BLaER1 treated with 17β-estradiol and CSF1 and Interleukin-3, amounts not matched to agents 10 nM and 100 nM (cell line): Measurements from ENCODE around the gene NCOA7.

Source experiments
- H3K27ac ChIP-seq, 11 experiments: shearing (Covaris generic); formaldehyde crosslinking; 2 replicates each; pipeline ENCODE4 v1.8.1; 2022
- H3K27me3 ChIP-seq, 11 experiments: shearing (Covaris generic); formaldehyde crosslinking; 2 replicates each; pipeline ENCODE4 v1.8.1; 2022
- H3K36me3 ChIP-seq, 11 experiments: shearing (Covaris generic); formaldehyde crosslinking; 2 replicates each; pipeline ENCODE4 v1.8.1; 2022
- H3K4me1 ChIP-seq, 10 experiments: shearing (Covaris generic); formaldehyde crosslinking; 2 replicates each; pipeline ENCODE4 v1.8.1; 2022
- H3K4me2 ChIP-seq, 11 experiments: shearing (Covaris generic); formaldehyde crosslinking; 2 replicates each; pipeline ENCODE4 v1.8.1; 2022
- H3K4me3 ChIP-seq, 10 experiments: shearing (Covaris generic); formaldehyde crosslinking; 2 replicates each; pipeline ENCODE4 v1.8.1; 2022
- H3K9ac ChIP-seq, 11 experiments: shearing (Covaris generic); formaldehyde crosslinking; 2 replicates each; pipeline ENCODE4 v1.8.1; 2022
- H3K9me3 ChIP-seq, 11 experiments: shearing (Covaris generic); formaldehyde crosslinking; replicated peaks in 1 of 11; 2 replicates each; pipeline ENCODE4 v1.8.1; 2022
- H4K20me1 ChIP-seq, 11 experiments: shearing (Covaris generic); formaldehyde crosslinking; 2 replicates each; pipeline ENCODE4 v1.8.1; 2022
- Cebpa-rat ChIP-seq, 11 experiments: shearing (Covaris generic); IDR thresholded peaks; 2 replicates each; pipeline ENCODE4 v1.8.1; 2022

The NCOA7 gene

DNA sequence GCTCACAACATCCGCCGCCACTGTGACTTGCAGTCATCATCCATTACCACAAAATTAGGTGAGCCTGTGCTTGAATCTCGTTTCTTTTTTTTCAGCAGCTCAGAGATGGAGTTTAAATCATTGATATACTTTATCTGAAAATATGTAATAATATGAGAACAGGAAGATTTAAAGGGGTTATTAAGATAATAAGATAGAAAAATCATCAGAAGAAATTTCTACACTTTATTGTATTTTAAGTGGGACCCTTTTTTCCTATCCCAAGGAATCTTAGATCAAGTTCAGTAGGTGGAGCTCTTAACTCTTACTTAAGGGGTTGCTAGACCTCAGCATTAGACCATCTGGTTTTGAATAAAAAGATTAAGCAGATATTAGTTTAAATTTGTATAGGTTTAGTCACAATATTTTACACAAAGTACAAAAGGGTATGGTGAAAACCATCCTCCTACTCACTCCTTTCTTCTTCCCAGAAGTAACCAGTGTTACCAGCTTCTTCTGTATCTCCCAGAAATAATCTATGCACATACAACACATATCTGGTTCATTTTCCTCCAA lies 9.4 kb upstream of the NCOA7 start:
- Histone ChIP-seq H3K9ac (peak overlapping the region; percentile 81 to 92 (median 86)), H3K27ac (peak overlapping the region; percentile 72 to 96 (median 91)), H4K20me1 (no peaks in the 10 kb centered on the region), H3K27me3 (no peaks in the 10 kb centered on the region), H3K4me2 (peak overlapping the region; percentile 63 to 83 (median 80)), H3K9me3 (peaks cover 0 to 7% (median 0%) of the 10 kb centered on the region in 11 experiments; a peak in 2 of 22 replicates), H3K4me3 (peak overlapping the region; percentile 59 to 83 (median 73)), H3K4me1 (peaks cover 5 to 19% (median 14%) of the 10 kb centered on the region in 10 experiments), H3K36me3 (peaks cover 0 to under 1% (median 0%) of the 10 kb centered on the region in 11 experiments; a peak in 1 of 22 replicates)
- TF ChIP-seq Cebpa-rat (IDR thresholded peaks at IDR 0.05) = peak in 2 of 11 experiments; percentile 6 to 36; a peak in 1 of 22 replicates

DNA sequence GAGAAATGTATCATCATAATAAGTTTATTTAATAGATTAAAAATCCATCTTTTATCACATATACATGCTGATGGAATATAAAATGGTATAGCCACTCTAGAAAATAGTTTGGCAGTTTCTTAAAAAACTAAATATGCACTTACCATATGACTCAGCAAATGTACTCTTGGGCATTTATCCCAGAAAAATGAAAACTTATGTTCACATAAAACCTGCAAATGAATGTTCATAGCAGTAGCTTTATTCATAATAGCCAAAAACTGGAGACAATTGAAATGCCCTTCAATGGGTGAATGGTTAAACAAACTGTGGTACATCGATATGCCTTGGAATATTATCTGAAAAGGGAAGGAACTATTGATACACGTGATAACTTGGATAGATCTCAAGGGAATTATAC lies 6.4 kb upstream of the NCOA7 start:
- no peaks in the 10 kb centered on the region for H4K20me1 ChIP-seq
- H3K4me2 ChIP-seq = no peak overlapping the region
- H3K4me3 ChIP-seq = no peak overlapping the region
- H3K27me3 ChIP-seq = no peaks in the 10 kb centered on the region
- no peak overlapping the region for H3K27ac ChIP-seq
- peaks cover 0 to 7% (median 0%) of the 10 kb centered on the region in 11 experiments; a peak in 2 of 22 replicates for H3K9me3 ChIP-seq
- no peak overlapping the region for H3K9ac ChIP-seq
- TF ChIP-seq Cebpa-rat (IDR thresholded peaks at IDR 0.05) = no peak
- H3K4me1 ChIP-seq = peaks cover 17 to 35% (median 30%) of the 10 kb centered on the region in 10 experiments
- peaks cover 0 to 3% (median 0%) of the 10 kb centered on the region in 11 experiments; a peak in 1 of 22 replicates for H3K36me3 ChIP-seq

GRCh38 chr6:125787791-125788190 lies 3.0 kb upstream of the NCOA7 start:
- H3K4me3 ChIP-seq = no peak overlapping the region
- H4K20me1 ChIP-seq = no peaks in the 10 kb centered on the region; a peak in 1 of 22 replicates
- H3K36me3 ChIP-seq = peaks cover 0 to 3% (median 0%) of the 10 kb centered on the region in 11 experiments; a peak in 1 of 22 replicates
- no peak overlapping the region for H3K9ac ChIP-seq
- H3K4me1 ChIP-seq = peaks cover 29 to 41% (median 36%) of the 10 kb centered on the region in 10 experiments
- TF ChIP-seq Cebpa-rat (IDR thresholded peaks at IDR 0.05) = no peak
- H3K4me2 ChIP-seq = peak overlapping the region in 5 of 11 experiments; percentile 90 to 97 (median 97); a peak in 8 of 22 replicates
- no peaks in the 10 kb centered on the region for H3K27me3 ChIP-seq
- H3K9me3 ChIP-seq = peaks cover 0 to 5% (median 0%) of the 10 kb centered on the region in 11 experiments; a peak in 2 of 22 replicates
- H3K27ac ChIP-seq = peak overlapping the region in 2 of 11 experiments; percentile 15 to 92; a peak in 2 of 22 replicates

DNA sequence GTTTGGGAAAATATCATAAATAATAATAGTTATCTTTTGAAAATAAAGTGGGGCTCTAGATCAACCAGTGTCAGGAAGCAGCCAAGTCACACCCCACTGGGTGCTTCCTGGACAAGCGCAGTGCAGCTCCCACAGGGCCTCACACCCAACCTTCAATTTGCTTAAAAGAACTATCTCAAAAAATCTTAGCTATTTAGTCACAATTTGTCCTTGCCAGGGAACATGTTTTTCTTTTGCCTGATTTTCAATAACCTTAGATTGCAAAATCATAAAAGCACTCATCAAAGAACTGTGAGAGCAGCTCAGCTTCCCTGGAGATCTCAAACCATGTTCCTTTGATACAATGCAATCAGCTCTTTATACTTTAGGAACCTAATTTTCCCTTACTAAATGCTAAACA lies 1.6 kb upstream of the NCOA7 start:
- no peaks in the 10 kb centered on the region; a peak in 1 of 22 replicates for H4K20me1 ChIP-seq
- H3K27ac ChIP-seq = peak overlapping the region in 9 of 11 experiments; percentile 88 to 95 (median 93); a peak in 19 of 22 replicates
- H3K27me3 ChIP-seq = no peaks in the 10 kb centered on the region
- peak overlapping the region; percentile 86 to 92 (median 91); a peak in 20 of 22 replicates for H3K9ac ChIP-seq
- H3K4me3 ChIP-seq = peak overlapping the region in 5 of 10 experiments; percentile 25 to 90 (median 87); a peak in 6 of 20 replicates
- peaks cover 0 to 3% (median 0%) of the 10 kb centered on the region in 11 experiments; a peak in 1 of 22 replicates for H3K36me3 ChIP-seq
- peak overlapping the region; percentile 86 to 97 (median 96); a peak in 21 of 22 replicates for H3K4me2 ChIP-seq
- peaks cover 29 to 50% (median 46%) of the 10 kb centered on the region in 10 experiments for H3K4me1 ChIP-seq
- no peak for TF ChIP-seq Cebpa-rat (IDR thresholded peaks at IDR 0.05)
- no peaks in the 10 kb centered on the region for H3K9me3 ChIP-seq

DNA sequence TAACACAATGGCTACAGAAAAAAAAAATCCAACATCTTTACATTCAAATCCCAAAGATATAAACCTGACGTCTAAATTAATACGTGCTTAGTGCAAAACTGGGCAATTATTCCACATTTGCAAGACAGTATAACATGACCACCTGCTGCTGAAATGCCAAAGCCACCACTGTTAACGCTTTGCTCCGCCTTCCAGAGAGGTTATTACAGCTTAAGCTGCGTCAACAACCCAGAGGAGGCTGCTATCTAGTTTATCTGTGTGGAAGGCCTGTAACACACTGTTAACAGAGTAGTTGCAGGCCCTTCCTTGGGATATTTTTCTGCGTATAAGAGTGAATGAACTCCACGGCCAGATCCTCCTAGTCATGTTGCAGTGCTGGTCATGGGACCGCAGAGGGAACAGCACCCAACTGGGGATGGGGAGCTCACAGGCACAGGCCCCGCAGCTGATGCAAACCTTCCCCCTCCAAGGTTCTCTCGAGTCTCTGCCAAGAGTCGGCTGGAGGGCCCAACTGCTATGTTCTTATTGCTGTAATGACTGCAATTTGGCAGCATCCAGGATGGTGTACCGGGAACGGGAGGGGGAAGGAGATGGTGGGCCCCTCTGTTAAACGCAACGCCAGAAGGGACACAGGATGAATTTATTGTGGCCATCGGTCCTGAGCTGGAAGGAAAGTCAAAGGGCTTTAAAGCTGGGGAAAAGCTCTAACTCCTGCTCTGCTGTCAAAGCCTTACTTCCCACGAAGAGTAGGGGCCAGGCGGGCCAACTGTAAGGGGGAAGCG lies 993 bp upstream of the NCOA7 start:
- H3K4me1 ChIP-seq = peaks cover 29 to 56% (median 46%) of the 10 kb centered on the region in 10 experiments
- H3K9me3 ChIP-seq = no peaks in the 10 kb centered on the region
- H3K4me2 ChIP-seq = peak overlapping the region; percentile 86 to 97 (median 96)
- H3K9ac ChIP-seq = peak overlapping the region; percentile 86 to 92 (median 91)
- peak overlapping the region; percentile 83 to 94 (median 88) for H3K4me3 ChIP-seq
- H3K27me3 ChIP-seq = no peaks in the 10 kb centered on the region
- H3K27ac ChIP-seq = peak overlapping the region; percentile 87 to 95 (median 92)
- TF ChIP-seq Cebpa-rat (IDR thresholded peaks at IDR 0.05) = no peak
- H4K20me1 ChIP-seq = no peaks in the 10 kb centered on the region; a peak in 2 of 22 replicates
- H3K36me3 ChIP-seq = peaks cover 0 to 3% (median 0%) of the 10 kb centered on the region in 11 experiments; a peak in 1 of 22 replicates

DNA sequence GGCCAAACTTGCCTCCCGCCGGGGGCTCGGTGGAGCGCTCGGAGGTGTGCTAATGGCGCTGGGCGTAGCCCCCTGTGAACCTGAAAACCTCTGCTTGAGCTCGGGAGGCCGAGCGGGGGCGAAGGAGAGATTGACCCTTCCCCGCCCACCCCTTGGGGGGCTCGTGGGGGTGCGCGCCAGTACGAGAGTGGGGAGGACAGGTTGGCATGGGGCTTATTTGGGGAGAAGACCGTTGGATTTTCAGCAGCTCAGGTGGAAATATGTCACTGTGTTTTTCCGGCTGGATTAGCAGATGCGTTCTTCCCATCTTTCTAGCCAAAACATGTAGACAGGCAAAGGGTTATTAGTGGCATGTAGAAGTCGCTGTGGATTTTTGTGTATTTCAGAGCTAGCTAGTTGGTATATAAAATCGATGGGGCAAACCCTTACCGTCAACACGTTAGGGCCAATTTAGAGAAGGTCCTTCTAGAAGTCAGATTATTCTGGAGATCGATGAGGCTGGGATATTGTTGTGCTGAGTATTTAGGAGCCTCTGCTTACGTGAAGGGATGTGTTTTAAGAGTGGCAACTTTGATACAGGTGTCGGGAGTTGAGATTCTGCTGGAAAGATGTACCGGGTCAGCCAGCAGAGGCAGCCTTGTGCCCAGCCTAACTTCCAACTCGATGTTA lies 525 bp downstream of the NCOA7 start:
- no peak for TF ChIP-seq Cebpa-rat (IDR thresholded peaks at IDR 0.05)
- Histone ChIP-seq H3K27ac (peak overlapping the region in 10 of 11 experiments; percentile 88 to 95 (median 92); a peak in 20 of 22 replicates), H3K4me3 (peak overlapping the region; percentile 83 to 94 (median 88)), H3K9ac (peak overlapping the region; percentile 86 to 92 (median 91)), H3K9me3 (no peaks in the 10 kb centered on the region), H3K4me1 (peaks cover 29 to 62% (median 46%) of the 10 kb centered on the region in 10 experiments), H3K36me3 (peaks cover 0 to 3% (median 0%) of the 10 kb centered on the region in 11 experiments; a peak in 1 of 22 replicates), H3K27me3 (no peaks in the 10 kb centered on the region; a peak in 1 of 22 replicates), H4K20me1 (peaks cover 0 to 9% (median 0%) of the 10 kb centered on the region in 11 experiments; a peak in 2 of 22 replicates), H3K4me2 (peak overlapping the region; percentile 86 to 97 (median 96))

DNA sequence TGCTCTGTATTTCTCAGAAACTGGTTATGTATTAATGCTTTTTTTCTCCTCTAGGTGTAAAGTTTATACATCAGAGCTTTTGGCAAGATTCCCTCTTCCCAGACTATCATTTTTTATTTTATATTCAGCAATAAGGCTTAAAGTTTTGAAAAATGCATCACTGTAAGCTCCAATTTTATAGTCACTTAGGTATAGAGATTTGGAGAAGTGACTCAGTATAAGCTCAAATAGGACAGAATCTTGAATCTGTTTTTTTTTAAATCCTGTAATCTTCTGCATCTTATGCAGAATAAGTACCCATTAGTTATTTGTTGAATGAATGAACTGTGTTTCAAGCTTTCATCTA lies 1.0 kb downstream of the NCOA7 start:
- Histone ChIP-seq H3K4me3 (peak overlapping the region; percentile 83 to 94 (median 88)), H3K9ac (peak overlapping the region in 10 of 11 experiments; percentile 86 to 92 (median 91); a peak in 15 of 22 replicates), H4K20me1 (peaks cover 0 to 9% (median 0%) of the 10 kb centered on the region in 11 experiments; a peak in 2 of 22 replicates), H3K4me1 (peaks cover 29 to 62% (median 46%) of the 10 kb centered on the region in 10 experiments), H3K27ac (peak overlapping the region in 1 of 11 experiments; percentile 93; a peak in 2 of 22 replicates), H3K27me3 (peaks cover 0 to 3% (median 0%) of the 10 kb centered on the region in 11 experiments; a peak in 2 of 22 replicates), H3K4me2 (peak overlapping the region; percentile 86 to 97 (median 96)), H3K9me3 (no peaks in the 10 kb centered on the region), H3K36me3 (peaks cover 0 to under 1% (median 0%) of the 10 kb centered on the region in 11 experiments; a peak in 1 of 22 replicates)
- no peak for TF ChIP-seq Cebpa-rat (IDR thresholded peaks at IDR 0.05)

DNA sequence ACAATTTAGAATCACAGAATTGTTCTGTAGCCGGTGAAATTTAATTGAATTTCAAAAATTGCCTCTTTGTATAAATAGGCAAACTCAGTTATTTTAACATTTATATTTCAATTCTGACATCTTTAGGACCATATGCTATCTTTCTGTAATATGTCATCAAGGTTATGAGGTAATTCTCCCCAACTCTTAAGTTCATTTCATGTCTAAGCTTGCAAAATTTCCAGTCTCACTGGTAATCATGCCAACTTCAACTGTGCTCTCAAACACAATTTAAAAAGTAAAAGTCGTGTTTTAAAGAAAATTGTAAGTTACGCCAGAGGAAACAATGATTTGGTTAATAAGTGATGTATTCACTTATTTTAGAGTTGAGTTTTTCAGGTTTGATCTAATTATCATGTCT lies 1.4 kb downstream of the NCOA7 start:
- no peak overlapping the region for H3K27ac ChIP-seq

More for the DNA sequence above, 1.4 kb downstream of the NCOA7 start:
- Histone ChIP-seq H3K4me3 (peak overlapping the region in 1 of 10 experiments; percentile 87; a peak in 2 of 20 replicates), H3K4me2 (peak overlapping the region; percentile 26 to 97 (median 96); a peak in 18 of 22 replicates), H4K20me1 (peaks cover 0 to 10% (median 0%) of the 10 kb centered on the region in 11 experiments; a peak in 2 of 22 replicates), H3K36me3 (peaks cover 0 to 5% (median 0%) of the 10 kb centered on the region in 11 experiments; a peak in 1 of 22 replicates), H3K9ac (no peak overlapping the region; a peak in 2 of 22 replicates), H3K4me1 (peaks cover 31 to 64% (median 47%) of the 10 kb centered on the region in 10 experiments), H3K9me3 (no peaks in the 10 kb centered on the region), H3K27me3 (peaks cover 0 to 6% (median 0%) of the 10 kb centered on the region in 11 experiments; a peak in 2 of 22 replicates)
- TF ChIP-seq Cebpa-rat (IDR thresholded peaks at IDR 0.05) = no peak
